ENCODE measurements around the gene SLC35F6.
A peak's percentile ranks its signal among the peaks of the same experiment; 100 is the strongest.

SLC35F6 gene, protein sequence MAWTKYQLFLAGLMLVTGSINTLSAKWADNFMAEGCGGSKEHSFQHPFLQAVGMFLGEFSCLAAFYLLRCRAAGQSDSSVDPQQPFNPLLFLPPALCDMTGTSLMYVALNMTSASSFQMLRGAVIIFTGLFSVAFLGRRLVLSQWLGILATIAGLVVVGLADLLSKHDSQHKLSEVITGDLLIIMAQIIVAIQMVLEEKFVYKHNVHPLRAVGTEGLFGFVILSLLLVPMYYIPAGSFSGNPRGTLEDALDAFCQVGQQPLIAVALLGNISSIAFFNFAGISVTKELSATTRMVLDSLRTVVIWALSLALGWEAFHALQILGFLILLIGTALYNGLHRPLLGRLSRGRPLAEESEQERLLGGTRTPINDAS

DNA sequence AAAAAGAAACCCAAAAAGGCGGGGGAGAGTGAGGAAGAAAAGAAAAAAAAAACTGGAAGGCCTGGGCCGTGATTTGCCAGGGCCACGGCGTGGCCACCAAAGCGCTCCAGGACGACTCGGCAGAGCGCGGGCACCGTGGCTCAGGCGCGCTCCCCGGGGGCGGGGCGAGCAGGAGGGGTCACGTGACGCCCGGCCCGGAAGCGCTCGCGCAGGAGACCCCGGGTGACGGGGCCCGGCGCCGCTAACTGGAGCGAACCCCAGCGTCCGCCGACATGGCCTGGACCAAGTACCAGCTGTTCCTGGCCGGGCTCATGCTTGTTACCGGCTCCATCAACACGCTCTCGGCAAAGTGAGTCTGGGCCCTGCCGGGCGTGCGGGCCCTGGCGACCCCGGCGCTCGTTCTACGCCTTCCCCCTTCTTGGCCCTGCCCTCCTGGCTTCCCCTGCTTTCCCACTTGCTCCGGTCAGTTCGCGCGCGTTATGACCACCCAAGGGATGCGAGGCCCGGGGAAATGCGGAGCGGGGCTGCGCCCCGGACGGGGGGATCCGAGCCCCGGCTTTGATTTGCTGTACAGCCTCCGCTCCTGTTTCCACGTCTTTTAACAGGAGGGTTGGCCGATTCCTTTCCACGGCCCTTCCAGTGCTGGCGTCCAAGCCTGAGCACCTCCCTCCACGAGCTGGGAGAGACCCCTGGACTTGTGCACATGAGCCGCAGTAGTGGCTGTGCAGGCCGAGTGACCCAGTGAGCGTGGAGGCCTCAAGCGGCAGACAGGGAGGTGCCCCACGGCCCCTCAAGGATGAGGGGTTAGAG lies at the start of gene SLC35F6:
TSS of gene SLC35F6 (plus strand) at position 207 of the 810 bp plus-strand sequence. CDS start at position 273, 66 bp downstream.
- peak; percentile 79 for DNase-seq (ENCODE audit: low spot score)

DNA sequence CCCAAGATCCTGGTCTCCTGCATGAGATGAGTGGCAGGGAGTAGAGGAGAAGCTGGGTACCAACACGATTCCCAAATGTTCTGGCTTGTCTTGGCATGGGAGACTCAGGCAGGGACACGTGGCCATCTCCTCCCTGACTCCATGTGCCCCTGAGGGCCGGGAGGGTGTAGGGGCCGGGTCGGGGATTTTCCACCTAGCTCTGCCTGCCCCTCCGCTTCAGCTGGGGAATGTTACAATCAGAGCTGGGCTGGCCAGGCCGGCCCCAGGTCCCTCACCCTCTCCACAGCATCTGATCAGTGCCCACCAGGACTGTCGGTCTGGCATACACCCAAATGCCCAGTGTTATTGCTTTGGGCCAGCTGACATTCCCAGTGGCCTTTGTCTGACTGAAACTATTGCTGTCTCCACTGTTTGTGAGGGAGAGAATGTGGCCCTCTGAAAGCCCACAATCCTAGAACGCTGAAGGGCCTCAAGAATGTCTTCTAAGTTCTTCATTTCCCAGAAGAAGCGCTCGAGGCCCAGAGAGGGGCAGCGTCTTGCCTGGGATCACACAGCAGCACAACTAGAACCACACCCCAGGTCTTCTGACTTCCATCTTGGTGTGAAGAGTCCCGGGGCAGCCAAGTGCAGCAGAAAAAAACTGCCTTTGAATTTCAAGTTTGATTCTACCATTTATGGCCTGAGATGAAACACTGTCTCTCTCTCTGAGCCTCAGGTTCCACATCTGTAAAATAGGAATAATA lies 48.4 kb upstream of the SLC35F6 start:
- DNase-seq (ENCODE audit: low spot score), result no peak

DNA sequence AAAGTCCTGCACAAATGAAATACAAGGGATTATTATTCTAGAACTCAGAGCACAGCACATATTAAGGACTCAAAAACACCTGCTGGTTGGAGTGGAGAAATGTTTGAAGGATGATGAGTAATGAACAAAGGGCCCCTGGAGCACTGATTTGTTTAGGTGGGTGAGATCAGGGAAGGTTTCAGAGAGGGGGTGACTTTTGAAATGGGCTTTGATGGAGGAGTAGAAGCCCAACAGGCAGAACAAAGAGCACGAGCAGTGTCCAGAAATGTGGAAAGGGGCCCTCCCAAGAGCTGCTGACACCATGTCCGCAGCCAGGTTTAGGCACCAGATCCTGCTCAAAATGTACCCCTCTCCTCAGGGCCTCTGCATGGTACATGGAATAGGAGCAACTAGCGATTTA lies 47.7 kb upstream of the SLC35F6 start:
- no peak for DNase-seq (ENCODE audit: low spot score)

DNA sequence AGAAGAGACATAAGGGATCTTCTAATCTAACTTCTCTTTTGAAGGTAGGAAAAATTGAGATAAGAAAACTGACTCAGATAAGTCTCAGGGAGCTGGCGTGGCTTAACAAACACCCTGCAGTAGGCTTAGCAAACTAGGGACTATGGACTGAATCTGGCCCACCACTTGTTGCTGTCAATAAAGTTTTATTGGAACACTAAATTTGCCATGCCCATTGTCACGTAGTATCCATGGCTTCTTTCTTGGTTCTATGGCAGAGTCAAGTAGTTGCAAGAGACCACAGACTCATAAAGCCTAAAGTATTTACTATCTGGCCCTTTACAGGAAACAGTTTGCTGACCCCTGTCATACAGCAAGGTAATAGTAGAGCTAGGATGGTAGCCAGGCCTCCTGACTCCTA lies 47.3 kb upstream of the SLC35F6 start:
- DNase-seq (ENCODE audit: low spot score), result no peak

DNA sequence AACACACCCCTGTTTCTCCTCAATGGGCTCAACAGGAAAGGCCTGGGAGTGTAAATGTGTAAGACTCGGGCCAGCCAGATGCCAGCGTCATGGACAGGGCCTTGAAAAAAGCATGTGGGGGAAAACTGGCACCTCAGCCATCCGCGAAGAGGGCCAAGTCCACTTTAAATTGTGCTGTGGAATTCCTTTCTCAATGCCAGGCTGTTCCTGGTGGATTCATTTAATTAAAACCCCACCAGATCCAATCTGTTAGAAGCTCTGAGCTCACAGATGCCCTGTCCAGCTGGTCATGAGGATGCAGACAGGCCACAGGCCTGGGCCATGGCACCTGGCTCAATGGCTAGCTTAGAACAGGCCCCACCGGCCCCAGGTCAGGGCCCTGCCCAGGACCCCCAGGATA lies 46.7 kb upstream of the SLC35F6 start:
- no peak for DNase-seq (ENCODE audit: low spot score)

DNA sequence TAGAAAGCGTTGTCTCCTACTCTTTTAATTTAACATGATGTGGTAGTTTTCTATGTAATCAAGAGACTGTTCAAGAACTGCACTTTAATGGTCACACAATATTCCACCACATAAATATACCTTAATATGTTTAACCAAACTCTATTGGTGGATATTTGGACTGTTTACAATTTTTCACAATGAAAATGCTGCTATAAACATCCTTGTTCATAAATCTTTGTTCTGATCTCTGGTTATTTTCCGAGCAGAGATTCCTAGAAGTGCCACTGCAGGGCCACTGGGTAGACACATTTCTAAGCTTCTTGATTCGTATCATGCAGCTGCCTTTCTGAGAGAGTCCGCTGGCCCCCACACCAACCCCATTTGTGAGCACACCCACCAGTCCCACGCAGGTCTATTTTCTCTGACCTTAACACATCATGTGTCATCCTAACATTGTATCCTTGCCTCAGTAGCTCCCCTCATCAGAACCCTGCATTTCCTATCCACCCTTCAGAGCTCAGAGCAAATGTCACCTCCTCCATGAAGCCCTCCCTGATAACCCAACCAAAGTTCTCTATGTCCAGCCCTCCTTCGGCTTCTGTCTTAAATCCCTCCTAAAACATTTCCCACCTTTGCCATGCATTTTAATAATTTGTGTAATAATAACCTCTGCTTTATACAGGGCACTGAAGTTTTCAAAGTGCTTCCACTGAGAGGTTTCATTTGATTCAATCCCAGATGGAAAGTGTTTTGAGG lies 45.0 kb upstream of the SLC35F6 start:
- DNase-seq (ENCODE audit: low spot score), result no peak

DNA sequence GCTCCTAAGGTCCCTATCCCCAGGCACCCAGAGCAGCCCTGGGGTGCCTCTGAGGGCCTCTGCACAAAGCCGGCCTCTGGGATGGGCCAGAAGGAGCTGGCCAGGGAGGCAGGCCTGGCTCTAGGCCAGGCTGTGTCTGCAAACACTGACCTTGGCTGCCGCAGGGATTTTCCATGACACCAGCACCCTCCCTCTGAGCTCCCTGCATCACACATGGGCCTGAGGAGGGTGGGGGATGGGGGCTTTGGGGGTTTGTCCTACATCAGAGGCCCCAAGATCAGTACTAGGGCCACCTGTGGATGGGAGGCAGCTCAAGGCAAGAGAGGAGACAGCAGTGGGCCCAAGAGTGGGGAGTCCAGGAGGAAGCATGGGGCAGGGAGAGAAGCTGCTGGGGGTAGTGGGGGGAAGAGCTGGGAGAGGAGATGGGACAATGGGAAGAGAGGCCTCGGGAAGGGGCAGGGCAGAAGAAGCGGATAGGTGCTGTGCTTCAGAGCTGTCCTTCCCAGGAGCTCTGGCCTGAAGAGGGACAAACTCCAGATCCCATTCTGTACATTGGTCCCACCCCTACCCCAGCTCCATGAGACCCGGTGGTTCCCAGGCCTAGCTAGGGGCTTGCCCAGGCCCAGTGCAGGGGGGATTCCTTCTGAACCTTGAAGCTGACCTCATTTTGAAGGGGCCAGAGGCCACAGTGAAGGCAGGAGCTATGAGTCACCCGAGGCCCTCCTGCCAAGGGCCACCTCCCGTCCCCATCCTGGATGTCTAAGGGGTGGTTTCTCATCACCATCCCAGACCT lies 43.6 kb upstream of the SLC35F6 start:
- no peak for DNase-seq (ENCODE audit: low spot score)

DNA sequence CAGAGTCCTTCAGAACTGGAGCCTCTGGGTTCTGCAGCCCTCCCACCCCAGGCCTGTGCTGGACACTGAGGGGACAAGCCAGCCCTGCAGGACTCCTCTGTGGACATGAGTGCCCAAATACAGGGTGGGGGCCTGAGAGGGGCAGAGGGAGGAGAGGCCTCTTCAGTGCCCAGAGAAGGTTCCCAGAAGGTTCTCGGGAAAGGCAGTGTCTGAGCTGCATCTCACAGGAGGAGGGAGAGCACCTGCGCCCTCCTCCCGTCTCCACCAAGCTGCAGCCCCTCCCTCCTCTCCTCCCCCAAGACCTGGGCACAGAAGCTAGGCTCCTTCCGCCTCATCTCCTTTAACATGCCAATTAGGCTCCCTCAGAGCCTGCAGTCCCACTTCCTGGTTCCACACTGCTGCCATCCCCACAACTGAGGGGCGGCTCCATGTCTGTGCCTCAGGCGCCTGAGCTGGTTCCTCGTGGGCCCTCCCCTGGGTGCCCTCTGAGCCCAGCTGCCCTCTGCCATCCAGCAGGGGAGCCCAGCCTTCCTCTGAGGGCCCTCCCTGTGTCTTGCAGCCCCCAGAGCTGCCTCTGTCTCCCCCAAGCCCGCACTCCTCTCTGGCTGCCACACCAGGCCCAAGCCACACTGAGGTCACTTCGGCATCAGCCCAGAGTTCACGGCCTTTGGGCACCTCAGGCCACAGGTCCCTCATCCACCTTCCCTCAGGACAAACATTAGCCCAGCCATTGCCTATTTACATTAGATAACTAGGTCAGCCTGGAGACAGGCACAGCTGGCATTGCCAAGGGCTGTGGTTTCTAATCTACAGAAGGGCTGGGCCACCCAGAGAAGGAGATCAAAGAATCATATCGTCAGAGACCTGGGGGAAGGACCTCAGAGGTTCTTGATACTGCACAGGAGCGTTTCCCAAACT lies 42.7 kb upstream of the SLC35F6 start:
- DNase-seq (ENCODE audit: low spot score), result no peak

DNA sequence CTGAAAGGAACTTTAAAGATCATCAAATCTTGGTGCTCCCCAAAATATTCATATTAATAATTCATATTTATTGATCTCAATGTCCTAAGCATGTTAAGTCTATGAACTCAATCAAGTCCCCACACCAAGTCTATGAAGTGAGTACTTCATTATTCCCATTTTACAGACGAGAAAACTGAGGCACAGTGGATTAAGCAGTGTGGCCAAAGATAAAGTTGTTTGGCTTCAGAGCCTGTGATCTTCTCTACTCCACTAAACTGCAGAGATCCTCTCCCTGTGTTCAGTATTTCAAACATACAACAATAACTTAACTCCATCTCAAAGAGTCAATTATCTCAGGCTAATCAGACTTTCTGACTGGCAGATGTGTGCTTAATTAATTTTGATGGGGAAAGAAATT lies 41.8 kb upstream of the SLC35F6 start:
- no peak for DNase-seq (ENCODE audit: low spot score)

DNA sequence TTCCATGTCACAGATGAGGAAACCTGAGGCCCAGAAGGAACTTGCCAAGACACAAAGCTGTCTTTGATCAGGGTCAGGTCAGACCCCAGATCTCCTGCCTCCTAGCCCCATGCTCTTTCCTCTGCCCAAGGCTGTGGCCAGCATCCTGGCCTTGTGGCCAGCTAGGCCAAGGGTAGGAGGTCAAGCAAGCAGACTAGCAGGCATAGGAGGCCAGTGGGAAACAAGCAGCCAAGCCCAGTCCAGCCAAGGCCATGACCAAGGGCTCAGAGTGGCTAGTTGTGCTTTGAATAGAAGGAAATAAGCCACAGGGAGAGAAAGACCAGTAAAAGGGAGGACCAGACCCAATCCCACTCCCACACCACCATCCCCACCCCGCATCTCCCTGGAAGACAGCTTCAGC lies 41.2 kb upstream of the SLC35F6 start:
- no peak for DNase-seq (ENCODE audit: low spot score)

DNA sequence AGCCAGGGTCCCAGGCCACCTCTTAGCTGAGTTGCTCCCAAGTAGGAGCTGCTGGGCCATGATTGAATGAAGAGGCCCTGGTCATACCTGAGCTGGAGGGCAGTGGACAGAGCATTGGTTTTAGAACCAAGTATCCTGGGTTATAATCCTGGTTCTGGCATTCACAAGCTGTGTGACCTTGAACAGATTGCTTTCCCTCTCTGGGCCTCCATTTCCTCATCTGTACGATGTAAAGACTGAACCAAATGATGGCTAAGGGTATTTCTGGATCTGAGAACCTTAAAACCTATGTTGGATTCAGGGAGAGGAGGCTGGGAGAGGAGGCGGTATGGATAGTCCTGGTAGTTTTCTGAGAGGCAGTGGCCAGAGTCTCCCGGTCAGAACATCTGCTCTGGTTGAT lies 40.6 kb upstream of the SLC35F6 start:
- no peak for DNase-seq (ENCODE audit: low spot score)

DNA sequence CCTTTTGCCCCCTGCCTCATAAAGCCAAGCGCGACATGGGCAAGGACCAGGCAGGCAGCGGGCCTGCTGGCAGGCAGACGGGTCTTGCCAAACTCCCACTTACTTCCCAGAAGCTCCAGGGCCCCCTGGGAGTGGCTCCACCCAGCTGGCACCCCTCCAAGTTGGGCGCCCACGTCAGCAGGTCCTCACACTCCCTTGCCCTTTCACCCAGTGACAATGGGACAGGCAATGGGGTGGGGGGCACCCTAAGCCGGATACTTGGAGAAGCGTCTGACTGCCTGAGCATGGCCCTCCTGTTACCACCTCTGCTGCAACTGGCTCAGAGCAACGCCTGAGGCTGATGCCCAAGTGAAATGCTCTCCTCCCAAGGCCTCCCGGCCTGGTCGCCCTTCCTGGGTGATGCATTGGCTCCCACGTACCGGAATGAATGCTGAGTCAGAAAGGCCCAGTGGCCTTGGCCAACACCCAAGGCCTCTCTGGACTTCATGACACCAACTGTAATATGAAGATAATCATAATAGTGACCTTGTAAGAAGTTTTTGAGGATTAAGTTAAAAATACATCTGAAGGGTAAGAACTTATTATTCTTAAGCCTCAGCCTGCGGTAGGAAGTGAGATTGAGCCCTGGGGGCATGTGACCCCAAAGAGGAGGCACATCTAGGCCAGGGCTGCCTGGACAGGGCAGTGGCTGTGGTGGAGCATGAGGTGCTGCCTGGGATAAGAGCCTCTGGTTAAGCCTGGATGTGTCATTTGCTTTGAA lies 39.9 kb upstream of the SLC35F6 start:
- no peak for DNase-seq (ENCODE audit: low spot score)

DNA sequence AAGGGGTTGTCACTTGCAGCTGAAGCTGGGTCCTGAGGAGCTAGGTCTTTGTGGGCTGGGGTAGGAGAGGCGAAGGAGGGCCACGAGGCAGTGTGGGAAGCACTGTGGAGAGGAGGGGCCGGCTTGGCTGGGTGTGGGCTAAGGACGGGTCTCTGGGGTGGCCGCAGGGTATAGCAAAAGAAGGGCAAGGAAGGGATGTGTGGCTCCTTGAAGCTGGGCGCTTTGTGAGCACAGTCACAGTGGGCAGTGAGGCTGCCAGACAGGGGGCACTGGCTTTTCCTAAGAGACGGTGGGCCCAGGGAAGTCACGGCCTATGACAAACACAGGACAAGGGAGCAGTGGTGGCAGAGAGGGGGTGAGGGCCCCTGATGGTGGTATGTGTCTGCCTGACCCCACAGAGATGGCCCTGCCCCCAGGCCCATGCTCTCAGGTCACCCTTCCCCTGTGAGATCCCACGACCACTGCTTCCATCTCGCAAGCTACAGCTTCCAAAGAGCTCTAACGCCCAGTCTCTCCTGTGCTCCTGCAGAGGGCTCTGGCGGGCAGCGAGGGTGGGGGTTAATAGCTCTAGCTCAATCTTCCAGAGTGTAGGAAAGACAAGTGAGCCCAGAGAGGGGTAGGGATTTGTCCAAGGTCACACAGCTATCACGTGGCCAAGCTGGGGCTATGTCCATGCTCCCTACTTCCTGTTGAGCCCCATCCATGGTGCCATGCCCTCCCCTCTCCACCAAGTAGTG lies 39.1 kb upstream of the SLC35F6 start:
- no peak for DNase-seq (ENCODE audit: low spot score)

DNA sequence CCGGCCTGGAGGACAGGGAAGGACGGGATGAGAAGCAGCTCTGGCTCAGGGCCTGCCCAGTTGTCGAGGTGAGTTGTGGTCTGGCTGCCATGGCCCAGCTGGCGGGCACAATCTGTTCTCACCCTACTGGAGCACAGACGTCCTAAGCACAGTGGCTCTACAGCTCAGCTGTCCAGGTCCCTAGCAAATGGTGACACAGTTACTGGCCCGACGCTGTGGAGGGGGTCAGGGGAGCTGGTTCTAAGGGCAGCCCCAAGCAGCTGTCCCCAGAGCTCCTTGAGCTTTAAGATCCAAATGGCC lies 38.6 kb upstream of the SLC35F6 start:
- DNase-seq (ENCODE audit: low spot score), result no peak

DNA sequence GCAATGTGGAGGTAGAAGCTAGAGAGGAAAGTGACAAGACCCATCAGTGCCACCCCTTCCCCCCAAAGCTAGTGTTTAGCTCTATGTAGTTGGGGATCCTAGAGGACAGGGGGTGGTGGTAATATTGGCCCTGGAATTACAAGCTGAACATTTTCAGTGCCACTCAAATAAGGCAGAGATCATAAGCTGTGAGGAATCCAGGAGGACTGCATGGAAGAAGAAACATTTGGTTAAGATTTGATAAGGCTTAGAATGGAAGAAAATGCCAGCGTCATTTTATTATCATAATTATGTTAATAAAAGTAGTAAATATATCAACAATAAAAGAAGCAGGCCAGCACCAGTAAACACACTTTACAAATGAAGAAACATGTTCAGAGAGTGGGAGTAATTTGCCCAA lies 37.9 kb upstream of the SLC35F6 start:
- DNase-seq (ENCODE audit: low spot score), result no peak

DNA sequence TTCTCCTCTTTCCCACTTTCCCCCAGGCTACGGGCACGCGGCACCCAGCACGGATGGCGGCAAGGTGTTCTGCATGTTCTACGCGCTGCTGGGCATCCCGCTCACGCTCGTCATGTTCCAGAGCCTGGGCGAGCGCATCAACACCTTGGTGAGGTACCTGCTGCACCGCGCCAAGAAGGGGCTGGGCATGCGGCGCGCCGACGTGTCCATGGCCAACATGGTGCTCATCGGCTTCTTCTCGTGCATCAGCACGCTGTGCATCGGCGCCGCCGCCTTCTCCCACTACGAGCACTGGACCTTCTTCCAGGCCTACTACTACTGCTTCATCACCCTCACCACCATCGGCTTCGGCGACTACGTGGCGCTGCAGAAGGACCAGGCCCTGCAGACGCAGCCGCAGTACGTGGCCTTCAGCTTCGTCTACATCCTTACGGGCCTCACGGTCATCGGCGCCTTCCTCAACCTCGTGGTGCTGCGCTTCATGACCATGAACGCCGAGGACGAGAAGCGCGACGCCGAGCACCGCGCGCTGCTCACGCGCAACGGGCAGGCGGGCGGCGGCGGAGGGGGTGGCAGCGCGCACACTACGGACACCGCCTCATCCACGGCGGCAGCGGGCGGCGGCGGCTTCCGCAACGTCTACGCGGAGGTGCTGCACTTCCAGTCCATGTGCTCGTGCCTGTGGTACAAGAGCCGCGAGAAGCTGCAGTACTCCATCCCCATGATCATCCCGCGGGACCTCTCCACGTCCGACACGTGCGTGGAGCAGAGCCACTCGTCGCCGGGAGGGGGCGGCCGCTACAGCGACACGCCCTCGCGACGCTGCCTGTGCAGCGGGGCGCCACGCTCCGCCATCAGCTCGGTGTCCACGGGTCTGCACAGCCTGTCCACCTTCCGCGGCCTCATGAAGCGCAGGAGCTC lies 36.2 kb upstream of the SLC35F6 start:
- no peak for DNase-seq (ENCODE audit: low spot score)

DNA sequence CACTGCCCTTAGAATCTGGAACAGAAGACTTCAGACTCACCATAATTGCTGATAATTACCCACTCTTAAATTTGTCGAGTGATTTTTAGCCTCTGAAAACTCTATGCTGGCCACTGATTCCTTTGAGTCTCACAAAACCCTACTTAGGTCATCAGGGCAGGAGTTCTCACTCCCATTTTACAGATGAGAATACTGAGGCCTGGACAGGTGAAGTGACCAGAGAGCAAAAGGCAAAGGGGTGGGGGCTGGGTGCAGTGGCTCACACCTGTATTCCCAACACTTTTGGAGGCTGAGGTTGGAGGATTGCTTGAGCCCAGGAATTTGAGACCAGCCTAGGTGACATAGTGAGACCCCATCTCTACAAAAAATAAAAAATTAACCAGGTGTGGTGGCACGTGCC lies 34.8 kb upstream of the SLC35F6 start:
- DNase-seq (ENCODE audit: low spot score), result no peak

Data from hematopoietic multipotent progenitor cell treated with erythropoietin and hydrocortisone succinate and interleukin-3 and kit ligand, for 17 days (in vitro differentiated cells).